ENCODE data around the gene CACNA1C.
"Not testable (repeated sequence)": the region's sequence is repeated elsewhere in the genome, so short reads cannot be mapped to it uniquely, and the experiment has no call there.

Gene CACNA1C

GRCh38 chr12:2466211-2466610 is 413.4 kb downstream of the CACNA1C start:
- DNase-seq: no peak

GRCh38 chr12:2467447-2468195 is 414.8 kb downstream of the CACNA1C start:
- DNase-seq: no peak

- DNase-seq: no peak
Measured at GRCh38 chr12:2475984-2476383, 423.2 kb downstream of the CACNA1C start.

DNA sequence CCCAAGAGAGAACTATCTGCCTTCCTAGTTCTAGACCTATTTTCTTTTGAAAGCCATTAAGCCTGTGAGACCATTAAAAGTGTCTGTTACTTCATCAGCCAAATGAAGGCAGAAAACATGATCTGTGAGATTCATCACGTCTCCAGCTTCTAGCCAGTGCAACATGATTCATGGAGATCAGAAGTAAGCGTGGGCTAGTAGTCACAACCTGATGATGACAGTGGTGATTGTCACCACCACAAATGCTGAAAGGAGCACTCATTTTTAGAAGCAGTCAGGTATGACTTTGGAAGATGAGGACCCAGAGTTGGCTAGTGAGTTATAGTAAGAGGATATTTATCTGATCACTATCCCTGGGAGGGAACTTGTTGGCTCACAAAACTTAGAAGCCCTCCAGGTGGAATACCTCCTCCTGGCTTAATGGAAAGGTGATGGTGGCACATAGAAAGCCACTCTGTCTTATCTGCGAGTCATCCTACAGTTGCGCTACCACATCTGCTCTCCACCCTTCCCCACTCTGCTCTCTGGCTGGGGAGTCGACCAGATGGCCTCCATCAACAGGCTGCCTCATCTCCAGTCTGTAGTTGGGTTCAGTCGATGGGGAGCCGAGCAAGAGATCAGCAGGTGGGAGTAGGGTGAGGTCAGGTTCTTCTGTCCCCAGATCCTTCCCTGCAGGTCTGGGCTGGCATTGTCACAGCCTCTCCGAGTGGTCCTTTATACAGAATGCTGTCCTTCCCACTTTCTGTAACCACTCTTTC is 424.4 kb downstream of the CACNA1C start:
- no peak for DNase-seq

- no peak for DNase-seq
Measured at GRCh38 chr12:2479851-2480535, 427.2 kb downstream of the CACNA1C start.

- no peak for DNase-seq
Measured at GRCh38 chr12:2481346-2481745, 428.6 kb downstream of the CACNA1C start.

DNA sequence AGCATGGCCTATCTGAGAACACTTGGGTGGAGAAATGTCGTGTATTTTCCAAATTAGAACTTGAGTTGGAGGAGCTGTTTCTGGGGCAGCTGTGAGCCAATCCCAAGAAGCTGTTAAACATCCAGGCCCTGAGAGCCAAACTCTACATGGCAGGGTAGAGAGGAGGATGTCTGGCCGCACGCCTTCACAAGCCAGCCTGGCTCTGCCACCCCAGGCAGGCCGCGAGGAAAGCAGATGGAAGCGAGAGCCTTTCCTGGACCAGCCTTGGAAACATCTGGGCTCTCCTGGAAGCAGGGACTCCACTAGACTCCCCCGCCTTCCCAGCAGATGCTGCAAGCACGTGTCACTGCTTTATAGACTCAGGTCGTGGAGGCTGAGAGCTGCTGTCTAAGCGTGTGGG is 429.2 kb downstream of the CACNA1C start:
- DNase-seq: no peak

- DNase-seq: no peak
Measured at GRCh38 chr12:2482938-2483660, 430.3 kb downstream of the CACNA1C start.

DNA sequence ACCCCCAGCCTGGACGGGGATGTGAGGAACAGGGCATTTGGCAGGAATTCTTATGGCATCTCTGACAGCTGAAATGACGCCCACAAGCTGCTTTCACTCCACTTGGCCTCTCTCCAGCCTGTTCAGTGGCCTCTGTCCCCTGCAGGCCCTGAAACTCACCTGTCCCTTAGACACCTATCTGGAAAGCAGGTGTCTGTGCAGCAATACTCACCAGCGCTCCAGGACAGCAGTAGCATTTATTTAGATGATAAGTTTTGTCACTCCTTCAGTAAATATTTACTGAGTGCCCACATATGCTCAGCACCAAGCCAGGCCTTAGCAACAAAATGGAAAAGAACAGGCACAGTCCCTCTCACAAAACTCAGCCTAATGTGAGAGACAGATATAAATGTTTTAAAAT is 430.9 kb downstream of the CACNA1C start:
- DNase-seq: no peak

DNA sequence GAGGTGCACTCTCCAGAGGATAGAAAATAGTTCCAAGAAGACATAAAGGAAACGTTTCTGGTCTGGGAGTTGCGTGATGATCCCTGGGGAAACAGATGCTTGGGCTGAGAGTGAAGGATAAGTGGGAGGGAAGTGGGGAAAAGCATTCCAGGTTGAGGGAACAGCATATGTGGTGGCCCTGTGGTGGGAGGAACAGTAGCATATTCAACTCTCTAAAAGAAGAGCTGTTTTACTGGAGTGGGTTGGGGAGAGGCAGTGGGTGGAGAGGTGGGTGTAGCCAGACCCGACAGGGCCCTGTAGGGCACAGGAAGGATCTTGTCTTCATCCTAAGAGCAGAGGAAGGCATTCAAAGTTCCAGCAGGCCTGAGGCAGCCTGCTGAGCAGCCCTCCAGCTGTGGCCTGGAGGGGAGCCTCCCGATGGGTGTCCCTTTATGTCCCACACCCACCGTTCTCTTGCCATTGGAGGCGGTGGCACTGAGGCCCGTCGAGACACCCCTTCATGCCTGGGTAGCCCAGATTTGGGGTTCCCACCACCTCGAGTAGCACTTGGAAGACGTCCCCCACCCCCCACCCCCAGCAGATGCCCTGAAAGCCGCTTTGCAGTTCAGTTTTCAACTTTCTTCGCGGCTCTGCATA is 431.5 kb downstream of the CACNA1C start:
- DNase-seq: no peak

DNA sequence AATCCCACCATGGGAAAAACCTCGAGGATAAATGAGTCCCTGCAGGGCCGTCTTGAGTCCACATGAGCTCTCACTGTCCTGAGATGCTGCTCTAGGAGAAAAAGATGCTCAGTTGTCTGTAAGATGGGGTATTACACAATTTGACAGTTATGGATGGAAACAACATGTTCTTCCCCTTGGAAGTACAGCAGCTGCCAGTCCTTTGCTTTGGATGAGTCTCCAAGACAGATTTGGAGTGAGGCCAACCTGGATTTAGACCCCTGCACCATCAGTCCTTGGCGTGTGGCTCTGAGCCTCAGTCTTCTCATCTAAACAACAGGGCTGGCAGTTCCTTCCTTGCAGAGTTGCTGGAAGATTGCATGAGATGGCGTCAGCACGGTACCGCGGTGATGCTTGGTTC is 432.9 kb downstream of the CACNA1C start:
- no peak for DNase-seq

DNA sequence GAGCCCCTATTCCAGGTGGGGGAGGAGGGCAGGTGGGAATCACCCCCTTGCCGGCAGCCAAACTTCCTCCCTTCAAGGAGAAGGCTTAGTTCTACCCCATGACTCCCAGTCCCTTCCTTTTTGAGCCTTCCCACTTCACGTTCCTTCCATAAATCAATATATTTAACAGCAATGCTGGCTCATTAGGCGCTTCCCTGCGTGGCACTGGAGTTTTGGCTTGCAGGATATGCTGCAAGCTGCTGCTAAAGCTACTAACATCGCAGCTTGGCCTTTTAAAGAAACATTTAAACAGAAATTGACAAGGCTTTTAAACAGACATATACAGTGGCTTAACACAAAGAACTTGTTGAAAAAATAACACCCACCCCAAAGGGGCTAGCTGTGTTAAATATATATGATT is 434.0 kb downstream of the CACNA1C start:
- DNase-seq: no peak

DNA sequence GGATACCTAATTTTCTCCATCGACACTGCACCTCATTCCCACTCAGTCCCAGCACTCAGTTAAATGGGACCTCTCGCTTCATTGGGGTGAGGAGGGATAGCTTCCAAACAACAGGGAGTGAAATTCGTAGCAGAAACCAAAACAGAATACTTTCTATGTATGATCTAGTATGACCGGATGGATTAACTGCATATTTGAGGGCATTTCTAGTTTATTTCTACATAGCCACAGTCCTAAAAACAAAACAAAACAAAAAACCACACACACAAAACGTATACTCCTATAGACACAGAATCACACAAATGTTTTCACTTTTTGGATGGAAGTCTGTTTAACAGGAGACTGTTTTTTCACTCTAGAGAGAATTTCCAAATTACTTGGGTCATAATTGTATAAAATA is 434.5 kb downstream of the CACNA1C start:
- DNase-seq: no peak

GRCh38 chr12:2488131-2488530 is 435.3 kb downstream of the CACNA1C start:
- DNase-seq: no peak

- no peak for DNase-seq
Measured at GRCh38 chr12:2488596-2488995, 435.8 kb downstream of the CACNA1C start.

GRCh38 chr12:2489275-2489674 is 436.5 kb downstream of the CACNA1C start:
- no peak for DNase-seq

GRCh38 chr12:2490831-2491230 is 438.0 kb downstream of the CACNA1C start:
- DNase-seq: no peak

DNA sequence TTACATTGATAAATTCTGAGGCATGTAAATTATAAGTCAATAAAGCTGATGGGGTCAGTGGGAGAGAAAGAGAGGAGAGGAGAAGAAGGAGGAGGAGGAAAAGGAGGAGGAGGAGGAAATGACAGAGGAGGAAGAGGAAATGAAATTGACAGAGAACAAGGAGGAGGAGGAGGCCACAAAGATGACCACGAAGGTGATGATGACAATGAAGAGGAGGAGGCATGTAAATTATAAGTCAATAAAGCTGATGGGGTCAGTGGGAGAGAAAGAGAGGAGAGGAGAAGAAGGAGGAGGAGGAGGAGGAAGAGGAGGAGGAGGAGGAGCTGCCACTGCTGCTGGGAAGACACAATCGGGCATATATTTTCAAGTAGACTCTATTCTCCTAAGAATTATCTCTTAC is 438.6 kb downstream of the CACNA1C start:
- DNase-seq: not testable (repeated sequence)

GRCh38 chr12:2492236-2492635 is 439.4 kb downstream of the CACNA1C start:
- no peak for DNase-seq

- no peak for DNase-seq
Measured at GRCh38 chr12:2493086-2493485, 440.3 kb downstream of the CACNA1C start.

- no peak for DNase-seq
Measured at GRCh38 chr12:2494486-2495192, 441.9 kb downstream of the CACNA1C start.

Measured in CD4-positive, alpha-beta T cell treated with Interleukin-10 for 1 hour (primary cell).